ENCODE measurements around the gene PPP1R13L.
"Not testable (repeated sequence)": the region's sequence is repeated elsewhere in the genome, so short reads cannot be mapped to it uniquely, and the experiment has no call there.

DNA sequence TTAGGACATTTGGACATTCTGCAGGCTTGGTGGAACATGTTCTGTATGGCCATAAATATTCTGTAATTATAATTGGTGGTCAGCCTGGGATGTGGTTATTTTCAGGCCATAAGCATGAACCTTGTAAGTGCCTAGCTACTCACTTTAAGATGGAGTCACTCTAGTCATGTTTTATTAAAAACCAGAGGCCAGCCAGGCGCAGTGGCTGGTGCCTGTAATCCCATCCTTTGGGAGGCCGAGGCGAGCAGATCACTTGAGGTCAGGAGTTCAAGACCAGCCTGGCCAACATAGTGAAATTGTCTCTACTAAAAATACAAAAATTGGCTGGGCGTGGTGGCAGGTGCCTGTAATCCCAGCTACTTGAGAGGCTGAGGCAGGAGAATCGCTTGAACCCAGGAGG is 2.7 kb upstream of the PPP1R13L start:
- TF ChIP-seq, protein P1, sequence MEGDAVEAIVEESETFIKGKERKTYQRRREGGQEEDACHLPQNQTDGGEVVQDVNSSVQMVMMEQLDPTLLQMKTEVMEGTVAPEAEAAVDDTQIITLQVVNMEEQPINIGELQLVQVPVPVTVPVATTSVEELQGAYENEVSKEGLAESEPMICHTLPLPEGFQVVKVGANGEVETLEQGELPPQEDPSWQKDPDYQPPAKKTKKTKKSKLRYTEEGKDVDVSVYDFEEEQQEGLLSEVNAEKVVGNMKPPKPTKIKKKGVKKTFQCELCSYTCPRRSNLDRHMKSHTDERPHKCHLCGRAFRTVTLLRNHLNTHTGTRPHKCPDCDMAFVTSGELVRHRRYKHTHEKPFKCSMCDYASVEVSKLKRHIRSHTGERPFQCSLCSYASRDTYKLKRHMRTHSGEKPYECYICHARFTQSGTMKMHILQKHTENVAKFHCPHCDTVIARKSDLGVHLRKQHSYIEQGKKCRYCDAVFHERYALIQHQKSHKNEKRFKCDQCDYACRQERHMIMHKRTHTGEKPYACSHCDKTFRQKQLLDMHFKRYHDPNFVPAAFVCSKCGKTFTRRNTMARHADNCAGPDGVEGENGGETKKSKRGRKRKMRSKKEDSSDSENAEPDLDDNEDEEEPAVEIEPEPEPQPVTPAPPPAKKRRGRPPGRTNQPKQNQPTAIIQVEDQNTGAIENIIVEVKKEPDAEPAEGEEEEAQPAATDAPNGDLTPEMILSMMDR (conservative IDR thresholded peaks at IDR 0.05; ENCODE audit: low read depth, low read length): not testable (repeated sequence)
- TF ChIP-seq EZH2 (IDR thresholded peaks at IDR 0.05; ENCODE audit: low read length, unreplicated experiment); EZH2phosphoT487 (IDR thresholded peaks at IDR 0.05; ENCODE audit: borderline replicate concordance, low read length): not testable (repeated sequence)
